ENCODE data around the gene RSPH3.
"Not testable (repeated sequence)": the region's sequence is repeated elsewhere in the genome, so short reads cannot be mapped to it uniquely, and the experiment has no call there.

Gene RSPH3

GRCh38 chr6:158970640-158971275, 29.2 kb downstream of the RSPH3 start:
- DNase-seq: no peak

GRCh38 chr6:158969148-158969547, 30.9 kb downstream of the RSPH3 start:
- no peak for DNase-seq

DNA sequence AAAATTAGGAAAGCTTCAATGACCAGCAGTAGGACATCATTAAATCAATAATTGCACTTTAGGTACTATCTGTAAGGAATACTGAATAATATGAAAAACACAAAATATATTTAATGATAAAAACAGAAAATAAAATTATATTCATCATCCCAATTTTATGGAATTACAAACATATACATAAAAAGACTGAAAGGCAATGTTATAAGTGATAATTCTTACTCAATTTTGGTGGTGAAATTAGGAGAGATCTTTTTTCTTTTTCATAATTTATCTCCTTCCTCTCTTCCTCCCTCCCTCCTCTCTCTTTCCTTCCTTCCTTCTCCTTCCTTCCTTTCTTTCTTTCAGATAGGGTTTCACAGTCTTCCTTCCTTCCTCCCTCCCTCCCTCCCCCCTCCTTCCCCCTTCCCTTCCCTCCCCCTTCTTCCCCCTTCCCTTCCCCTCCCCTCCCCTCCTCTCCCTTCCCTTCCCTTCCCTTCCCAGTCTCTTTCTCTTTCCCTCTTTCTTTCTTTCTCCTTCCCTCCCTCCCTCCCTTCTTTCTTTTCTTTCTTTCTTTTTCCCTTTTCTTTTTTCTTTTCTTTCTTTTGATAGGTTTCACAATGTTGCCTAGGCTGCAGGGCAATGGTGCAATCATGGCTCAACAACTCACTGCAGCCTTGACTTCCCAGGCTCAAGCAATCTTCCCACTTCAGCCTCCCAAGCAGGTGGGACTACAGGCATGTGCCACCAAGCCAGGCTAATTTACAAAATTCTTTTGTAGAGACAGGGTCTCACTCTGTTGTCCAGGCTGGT, 36.8 kb downstream of the RSPH3 start:
- DNase-seq: no peak

- DNase-seq: no peak
Measured at GRCh38 chr6:158962371-158962770, 37.6 kb downstream of the RSPH3 start.

DNA sequence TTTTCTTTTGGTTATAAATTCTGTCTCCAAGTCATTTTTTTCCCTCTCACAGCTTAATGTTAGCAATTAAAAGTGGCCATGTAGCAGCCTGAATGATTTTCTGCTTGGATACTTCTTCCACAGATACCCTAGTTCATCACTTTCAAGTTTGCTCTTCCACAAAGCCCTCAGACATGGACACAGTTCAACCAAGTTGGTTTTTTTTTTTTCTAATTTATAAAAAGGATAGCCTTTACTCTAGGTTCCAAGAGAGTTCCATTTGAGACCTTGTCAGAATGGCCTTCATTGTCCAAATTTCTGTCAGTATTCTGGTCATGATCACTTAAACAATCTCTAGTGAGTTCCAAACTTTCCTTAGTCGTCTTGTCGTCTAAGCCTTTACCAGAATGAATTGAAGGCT, 40.0 kb downstream of the RSPH3 start:
- DNase-seq: no peak

GRCh38 chr6:158959552-158959951, 40.5 kb downstream of the RSPH3 start:
- no peak for DNase-seq

DNA sequence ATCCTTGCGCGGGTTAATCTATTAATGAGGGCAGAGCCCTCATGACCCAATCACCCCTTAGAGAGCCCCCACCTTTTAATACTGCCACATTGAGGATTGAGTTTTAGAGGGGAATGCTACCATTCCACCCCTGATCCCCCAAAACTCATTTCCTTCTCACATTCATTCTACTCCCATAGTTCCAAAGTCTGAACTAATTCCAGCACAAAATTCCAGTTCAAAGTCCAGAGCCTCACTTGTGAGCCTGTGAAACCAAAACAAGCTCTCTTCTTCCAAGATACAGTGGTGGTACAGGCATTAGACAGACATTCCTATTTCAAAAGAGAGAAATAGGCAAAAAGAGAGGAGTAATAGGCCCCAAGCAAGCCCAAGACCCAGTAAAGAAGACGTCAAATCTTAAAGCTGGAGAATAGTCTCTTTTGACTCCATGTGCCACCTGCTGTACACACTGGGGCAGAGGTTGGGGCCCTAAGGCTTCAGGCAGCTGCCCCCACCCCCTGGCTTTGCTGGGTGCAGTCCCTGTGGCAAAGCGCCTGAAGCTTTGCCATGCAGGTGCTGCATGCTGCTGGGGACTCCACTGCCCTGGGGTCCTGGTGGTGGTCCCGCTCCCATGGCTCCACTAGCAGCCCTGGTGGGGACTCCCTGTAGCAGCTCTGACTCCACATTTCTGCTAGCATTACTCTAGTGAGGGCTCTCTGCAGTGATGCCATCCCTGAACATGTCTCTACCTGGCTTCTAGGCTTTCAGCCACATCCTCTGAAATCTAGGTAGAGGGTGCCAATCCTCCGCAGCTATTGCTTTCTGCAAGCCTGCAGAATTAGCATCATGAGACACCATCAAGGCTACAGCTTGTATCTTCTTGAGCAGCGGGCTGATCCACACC, 41.3 kb downstream of the RSPH3 start:
- DNase-seq: no peak

DNA sequence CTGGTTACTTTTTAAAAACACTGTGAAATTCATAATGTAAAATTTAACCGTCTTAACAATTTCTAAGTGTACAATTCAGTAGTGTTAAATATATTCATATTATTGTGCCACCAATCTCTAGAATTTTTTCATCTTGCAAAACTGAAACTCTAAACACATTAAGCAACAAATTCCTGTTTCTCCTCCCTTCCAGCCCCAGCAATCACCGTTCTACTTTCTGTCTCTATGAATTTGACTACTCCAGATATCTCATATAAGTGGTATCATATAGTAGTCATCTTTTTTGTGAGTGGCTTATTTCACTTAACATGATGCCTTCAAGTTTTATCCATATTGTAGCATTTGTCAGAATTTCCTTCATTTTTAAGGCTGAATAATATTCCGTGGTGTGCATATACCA, 44.7 kb downstream of the RSPH3 start:
- DNase-seq: no peak

DNA sequence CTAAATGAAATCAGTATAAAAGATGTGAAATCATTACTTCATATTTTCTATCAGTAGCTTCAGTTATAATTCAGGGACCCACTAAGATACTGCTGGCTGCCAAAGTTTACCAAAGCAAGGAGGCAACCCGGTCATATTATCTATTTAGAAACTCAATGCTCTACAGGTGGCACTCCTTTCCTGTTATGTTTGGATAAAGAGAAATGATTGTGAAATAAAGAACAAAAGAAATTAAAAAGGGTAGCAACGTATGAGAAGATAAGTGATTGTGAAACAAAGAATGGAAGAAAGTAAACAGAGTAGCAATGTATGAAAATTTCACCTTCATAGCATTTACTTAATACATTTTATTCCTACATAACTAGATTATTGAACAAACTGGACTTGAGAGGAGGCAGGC, 45.2 kb downstream of the RSPH3 start:
- DNase-seq: no peak

DNA sequence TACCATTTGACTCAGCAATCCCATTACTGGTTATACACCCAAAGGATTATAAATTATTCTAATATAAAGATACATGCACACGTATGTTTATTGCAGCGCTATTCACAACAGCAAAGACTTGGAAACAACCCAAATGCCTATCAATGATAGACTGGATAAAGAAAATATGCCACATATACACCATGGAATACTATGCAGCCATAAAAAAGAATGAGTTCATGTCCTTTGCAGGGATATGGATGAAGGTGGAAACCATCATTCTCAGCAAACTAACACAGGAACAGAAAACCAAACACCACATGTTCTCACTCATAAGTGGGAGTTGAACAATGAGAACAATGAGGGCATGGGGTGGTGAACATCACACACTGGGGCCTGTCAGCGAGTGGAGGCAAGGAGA, 48.0 kb downstream of the RSPH3 start:
- not testable (repeated sequence) for DNase-seq

DNA sequence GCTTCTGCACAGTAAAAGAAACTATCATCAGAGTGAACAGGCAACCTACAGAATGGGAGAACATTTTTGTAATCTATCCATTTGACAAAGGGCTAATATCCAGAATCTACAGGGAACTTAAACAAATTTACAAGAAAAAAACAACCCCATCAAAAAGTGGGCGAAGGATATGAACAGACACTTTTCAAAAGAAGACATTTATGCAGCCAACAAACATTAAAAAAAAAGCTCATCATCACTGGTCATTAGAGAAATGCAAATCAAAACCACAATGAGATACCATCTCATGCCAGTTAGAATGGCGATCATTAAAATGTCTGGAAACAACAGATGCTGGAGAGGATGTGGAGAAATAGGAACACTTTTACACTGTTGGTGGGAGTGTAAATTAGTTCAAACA, 48.4 kb downstream of the RSPH3 start:
- not testable (repeated sequence) for DNase-seq

DNA sequence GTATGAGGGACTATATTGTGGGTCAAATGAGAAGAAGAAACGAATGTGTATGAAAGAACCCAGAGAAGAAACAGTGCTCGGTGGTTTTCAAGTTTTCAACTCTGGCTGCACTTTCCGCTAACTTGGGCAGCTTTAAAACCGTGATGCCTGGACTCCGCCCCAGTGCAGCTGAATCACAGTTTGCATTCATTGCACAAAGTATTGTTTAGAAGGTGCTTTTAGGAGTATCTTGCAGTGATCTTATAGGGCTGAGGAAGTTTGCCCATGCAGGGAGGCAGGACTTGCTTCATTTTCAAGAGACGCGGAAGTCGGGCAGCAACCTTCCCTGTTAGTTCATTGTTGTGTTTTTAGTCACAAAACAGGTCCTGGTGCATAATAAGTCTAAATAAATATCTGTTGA, 52.7 kb downstream of the RSPH3 start:
- no peak for DNase-seq

DNA sequence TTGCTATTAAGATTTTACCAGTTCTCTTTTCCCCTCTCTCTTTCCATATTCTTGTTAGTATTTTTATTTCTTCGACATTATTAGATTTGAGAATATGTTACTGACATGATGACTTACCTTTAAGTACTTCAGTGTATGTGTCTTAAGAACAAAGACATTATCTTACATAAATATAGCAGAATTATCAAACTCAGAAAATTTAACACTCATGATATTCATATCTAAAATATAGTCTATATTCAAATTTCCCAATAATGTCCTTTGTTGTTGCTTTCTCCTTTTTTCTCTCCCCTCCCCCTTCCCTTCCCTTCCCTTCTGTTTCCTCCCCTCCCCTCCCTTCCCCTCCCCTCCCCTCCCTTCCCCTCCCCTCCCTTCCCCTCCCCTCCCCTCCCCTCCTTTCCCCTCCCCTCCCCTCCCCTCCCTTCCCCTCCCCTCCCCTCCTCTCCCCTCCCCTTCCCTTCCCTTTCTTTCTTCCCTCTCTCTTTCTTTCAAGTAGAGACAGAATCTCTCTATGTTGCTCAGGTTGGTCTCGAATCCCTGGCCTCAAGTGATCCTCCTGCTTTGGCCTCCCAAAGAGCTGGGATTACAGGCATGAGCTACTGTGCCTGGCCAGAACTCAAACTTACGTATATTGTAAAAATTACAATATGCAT, 56.5 kb downstream of the RSPH3 start:
- no peak for DNase-seq

- DNase-seq: no peak
Measured at GRCh38 chr6:158942349-158942748, 57.7 kb downstream of the RSPH3 start.

DNA sequence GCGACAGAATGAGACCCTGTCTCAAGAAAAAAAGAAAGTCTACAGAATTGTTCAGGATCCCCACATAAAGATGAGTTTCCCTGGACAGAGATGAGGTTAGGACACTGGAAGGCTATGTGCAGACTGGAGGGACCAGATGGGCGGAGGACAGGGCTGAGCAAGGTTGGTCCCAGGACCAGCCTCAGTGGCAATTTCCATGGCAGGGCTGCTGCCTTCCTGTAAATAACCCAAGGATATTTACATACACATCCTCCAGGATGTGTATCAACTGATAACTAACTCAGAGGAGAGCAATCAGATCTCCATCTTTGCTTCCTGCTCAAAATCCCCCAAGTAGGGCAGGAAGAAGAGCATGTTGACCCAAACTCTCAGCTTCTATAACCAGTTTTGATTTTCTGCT, 58.8 kb downstream of the RSPH3 start:
- no peak for DNase-seq

GRCh38 chr6:158939255-158940159, 60.5 kb downstream of the RSPH3 start:
- no peak for DNase-seq

- DNase-seq: no peak
Measured at GRCh38 chr6:158938811-158939254, 61.2 kb downstream of the RSPH3 start.

DNA sequence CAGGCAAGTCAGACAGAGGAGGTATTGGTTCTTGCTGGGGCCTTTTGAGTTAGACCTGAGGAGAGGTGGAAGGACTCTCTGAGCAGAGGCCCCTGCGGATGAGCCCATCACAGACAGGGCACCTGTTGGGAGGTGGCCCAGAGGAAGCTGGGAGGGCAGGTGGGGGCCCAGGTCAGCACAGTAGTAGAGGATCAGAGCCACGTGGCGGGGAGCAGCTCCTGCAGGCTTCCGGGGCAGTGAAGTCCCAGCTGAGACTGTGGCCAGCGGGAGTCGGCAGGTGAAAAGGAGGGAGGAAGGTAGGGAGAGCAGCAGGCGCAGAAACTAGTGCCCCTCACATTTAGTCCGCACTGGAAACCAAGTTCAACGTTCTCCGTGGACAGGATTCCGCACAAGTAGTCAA, 61.8 kb downstream of the RSPH3 start:
- DNase-seq: no peak

GRCh38 chr6:158934157-158934556, 65.8 kb downstream of the RSPH3 start:
- DNase-seq: no peak

DNA sequence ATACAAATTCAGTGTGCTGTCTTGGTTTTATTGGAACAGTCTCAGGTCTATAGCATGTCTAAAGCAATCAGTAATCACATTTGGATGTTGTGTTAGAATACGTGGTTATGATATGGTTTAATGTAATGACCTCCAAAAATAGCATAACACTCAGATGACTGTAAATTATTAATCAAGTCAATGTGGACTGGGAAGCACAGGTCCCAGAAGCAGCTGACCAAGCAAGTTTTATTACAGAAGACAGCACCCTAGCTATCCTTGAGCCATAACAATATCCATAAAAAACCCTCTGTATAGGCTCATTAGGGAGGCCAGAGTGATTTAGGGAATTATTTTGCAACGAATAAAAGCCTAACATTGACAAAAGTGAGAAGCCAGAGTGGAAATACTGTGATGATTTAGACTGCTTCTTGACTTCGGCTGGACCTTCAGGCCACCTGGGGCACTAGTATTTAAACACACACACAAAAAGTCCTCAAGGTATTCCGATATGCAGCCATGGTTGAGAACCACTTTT, 66.9 kb downstream of the RSPH3 start:
- no peak for DNase-seq

DNA sequence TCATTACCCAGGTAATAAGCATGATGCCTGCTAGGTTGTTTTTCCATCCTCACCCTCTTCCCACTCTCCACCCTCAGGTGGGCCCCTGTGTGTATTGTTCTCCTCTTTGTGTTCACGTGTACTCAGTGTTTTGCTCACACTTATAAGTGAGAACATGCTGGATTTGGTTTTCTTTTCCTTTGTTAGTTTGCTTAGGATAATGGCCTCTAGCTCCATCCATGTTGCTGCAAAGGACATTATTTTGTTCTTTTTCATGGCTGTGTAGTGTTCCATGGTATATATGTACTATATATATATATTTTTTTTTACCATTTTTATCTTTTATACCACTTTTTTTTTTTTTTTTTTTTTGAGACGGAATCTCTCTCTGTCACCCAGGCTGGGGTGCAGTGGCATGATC, 71.9 kb downstream of the RSPH3 start:
- DNase-seq: no peak

DNA sequence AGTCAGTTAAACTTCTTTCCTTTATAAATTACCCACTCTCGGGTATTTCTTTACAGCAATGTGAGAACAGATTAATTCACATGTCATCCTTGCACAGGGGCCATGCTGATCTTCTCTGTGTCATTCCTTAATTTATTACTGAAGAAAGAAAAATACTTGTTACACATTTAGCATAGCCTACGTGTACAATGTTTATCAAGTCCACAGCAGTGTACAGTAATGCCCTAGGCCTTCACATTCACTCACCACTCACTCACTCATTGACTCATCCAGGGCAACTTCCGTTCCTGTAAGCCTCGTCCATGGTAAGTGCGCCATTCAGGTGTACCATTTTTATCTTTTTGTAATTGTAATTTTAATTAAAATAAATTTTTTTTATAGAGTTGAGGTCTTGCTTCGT, 73.6 kb downstream of the RSPH3 start:
- no peak for DNase-seq

Data from DMS79 treated with DMSO at 0.1 percent for 48 hours (cell line).